Hepatocyte (in vitro differentiated cells): ENCODE measurements around the gene WAPL.

ENCODE experiments used
- CTCF ChIP-seq: fragments of 200-600 bp; sonication (generic); IDR thresholded peaks from 2 replicates; pipeline ENCODE4 v1.5.1; 2016; ENCODE audit warnings: antibody characterized with exemption, mild to moderate bottlenecking; ENCODE audit not compliant: poor library complexity
- EZH2 ChIP-seq: fragments of 200-600 bp; sonication (generic); IDR thresholded peaks from 2 replicates; pipeline ENCODE4 v1.6.1; 2016; ENCODE audit warnings: antibody characterized with exemption, mild to moderate bottlenecking, borderline replicate concordance
- EZH2phosphoT487 ChIP-seq: fragments of 200-600 bp; sonication (generic); IDR thresholded peaks from one replicate; pipeline ENCODE4 v1.6.1; 2018; ENCODE audit warnings: antibody characterized with exemption, mild to moderate bottlenecking, low read depth, moderate library complexity; ENCODE audit not compliant: unreplicated experiment, severe bottlenecking

- TF ChIP-seq CTCF (no peak), EZH2 (no peak), EZH2phosphoT487 (no peak)
Measured at GRCh38 chr10:86393362-86393761, 128.2 kb downstream of the WAPL start.
